ENCODE data around the gene LTBP4. TPM values are rescaled to one million over a fixed set of nuclear protein-coding genes. Genes with fewer than 3 reads are reported as not detected.

LTBP4 gene
- total and polyA plus RNA-seq, 12 donors: 114 to 263 (median 234) TPM

DNA sequence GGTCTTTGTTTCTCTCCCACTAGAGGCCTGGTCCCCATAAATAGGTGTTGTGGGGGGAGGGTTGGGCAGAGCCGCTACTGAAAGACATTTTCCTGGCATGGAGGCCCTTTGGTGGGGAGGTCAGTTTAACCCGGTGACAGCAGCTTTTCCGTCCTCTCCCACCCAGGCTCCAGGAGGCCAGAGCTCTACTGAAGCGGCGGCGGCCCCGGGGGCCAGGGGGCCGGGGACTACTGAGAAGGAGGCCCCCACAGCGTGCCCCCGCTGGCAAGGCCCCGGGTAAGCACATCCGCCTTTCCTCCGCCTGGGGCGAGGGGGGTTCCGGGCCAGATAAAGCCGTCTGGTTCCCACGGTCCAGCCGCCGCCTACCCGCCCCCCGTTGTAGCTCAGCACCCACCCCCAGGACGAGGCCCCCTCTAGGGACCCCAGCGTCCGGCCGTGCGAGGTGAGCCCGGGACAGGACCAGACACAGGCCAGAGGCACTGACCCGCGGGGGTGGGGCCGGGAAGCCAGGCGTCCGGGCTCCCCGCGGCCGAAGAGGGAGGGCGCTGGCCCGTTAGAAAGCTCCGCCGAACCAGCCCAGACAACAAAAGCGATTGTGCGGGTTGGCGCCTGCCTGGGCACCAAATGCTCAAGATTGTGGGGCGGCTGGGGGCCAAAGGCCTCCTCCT is 1.1 kb upstream of the LTBP4 start:
- peaks cover 31 to 81% (median 74%) of the 10 kb centered on the region in 9 donors for H3K4me1 ChIP-seq
- peaks cover 0 to 73% (median 26%) of the 10 kb centered on the region in 7 donors for H3K27me3 ChIP-seq
- no peaks in the 10 kb centered on the region for H3K9me3 ChIP-seq
- intact Hi-C loops (cut with DNase I): loop anchor here (2.0 to 10.0 kb wide), 18 partner anchors 29 to 313 kb away; partner anchors contain the start of genes BLVRB (in 5 of the 10), SPTBN4 (in 4 of the 10) and AKT2 (in 1 of the 10)
- H3K36me3 ChIP-seq: no peaks in the 10 kb centered on the region
- ATAC-seq (peak in 3 of 8 donors; percentile 10 to 22 (median 13)), DNase-seq (peak; percentile 70 to 71)
- TF ChIP-seq, protein P1, sequence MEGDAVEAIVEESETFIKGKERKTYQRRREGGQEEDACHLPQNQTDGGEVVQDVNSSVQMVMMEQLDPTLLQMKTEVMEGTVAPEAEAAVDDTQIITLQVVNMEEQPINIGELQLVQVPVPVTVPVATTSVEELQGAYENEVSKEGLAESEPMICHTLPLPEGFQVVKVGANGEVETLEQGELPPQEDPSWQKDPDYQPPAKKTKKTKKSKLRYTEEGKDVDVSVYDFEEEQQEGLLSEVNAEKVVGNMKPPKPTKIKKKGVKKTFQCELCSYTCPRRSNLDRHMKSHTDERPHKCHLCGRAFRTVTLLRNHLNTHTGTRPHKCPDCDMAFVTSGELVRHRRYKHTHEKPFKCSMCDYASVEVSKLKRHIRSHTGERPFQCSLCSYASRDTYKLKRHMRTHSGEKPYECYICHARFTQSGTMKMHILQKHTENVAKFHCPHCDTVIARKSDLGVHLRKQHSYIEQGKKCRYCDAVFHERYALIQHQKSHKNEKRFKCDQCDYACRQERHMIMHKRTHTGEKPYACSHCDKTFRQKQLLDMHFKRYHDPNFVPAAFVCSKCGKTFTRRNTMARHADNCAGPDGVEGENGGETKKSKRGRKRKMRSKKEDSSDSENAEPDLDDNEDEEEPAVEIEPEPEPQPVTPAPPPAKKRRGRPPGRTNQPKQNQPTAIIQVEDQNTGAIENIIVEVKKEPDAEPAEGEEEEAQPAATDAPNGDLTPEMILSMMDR (IDR thresholded peaks at IDR 0.05): no peak
- WGBS, 2 donors: 2 to 4% methylated on average over 40 to 43 of the region's 43 CpGs
- H3K27ac ChIP-seq: peak overlapping the region; percentile 2 to 96 (median 84)
- H3K4me3 ChIP-seq: peak overlapping the region in 9 of 10 donors; percentile 16 to 81 (median 72)

DNA sequence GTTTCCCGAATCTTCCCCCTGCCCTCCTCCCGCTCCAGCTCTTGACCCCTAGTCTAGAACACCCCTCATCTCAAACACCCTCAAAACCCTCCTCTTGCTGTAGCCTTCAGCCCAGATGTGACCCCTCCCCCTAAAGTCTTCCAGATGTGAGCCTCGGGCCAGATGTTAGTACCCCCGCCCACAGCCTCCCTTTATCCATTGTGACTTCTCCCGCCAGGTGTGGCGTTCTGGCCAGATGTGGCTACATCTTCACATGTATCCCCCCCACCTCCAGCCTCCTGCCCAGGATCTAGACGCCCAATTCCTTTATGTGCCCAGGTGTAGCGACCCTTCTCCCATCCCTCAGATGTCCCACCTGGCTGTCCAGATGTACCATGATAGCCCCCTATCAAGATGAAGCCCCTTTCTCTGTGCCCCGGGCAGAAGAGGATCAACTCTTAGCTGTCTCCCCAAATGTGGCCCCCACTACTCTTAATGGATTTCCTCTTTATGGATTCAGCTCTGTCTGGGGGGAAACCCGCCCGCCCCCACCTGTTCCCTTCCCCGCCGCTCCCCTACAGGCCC is 517 bp upstream of the LTBP4 start:
- Histone ChIP-seq H3K27ac (peak overlapping the region; percentile 2 to 96 (median 84)), H3K9me3 (no peaks in the 10 kb centered on the region), H3K4me1 (peaks cover 33 to 88% (median 81%) of the 10 kb centered on the region in 9 donors), H3K27me3 (peaks cover 0 to 78% (median 24%) of the 10 kb centered on the region in 7 donors), H3K4me3 (peak overlapping the region in 9 of 10 donors; percentile 19 to 81 (median 72)), H3K36me3 (no peaks in the 10 kb centered on the region)
- TF ChIP-seq, protein P1 (IDR thresholded peaks at IDR 0.05): peak in 1 of 9 donors; percentile 15
- DNase-seq (no peak), ATAC-seq (no peak)
- 8 to 10% methylated on average over 13 of the region's 13 CpGs for WGBS, 2 donors
- intact Hi-C loops (cut with DNase I): loop anchor here in 5 of 10 donors (5.0 kb wide), 5 partner anchors 37 to 313 kb away; partner anchors contain the start of genes AKT2 (in 1 of the 5), BLVRB (in 1 of the 5) and SPTBN4 (in 1 of the 5)

DNA sequence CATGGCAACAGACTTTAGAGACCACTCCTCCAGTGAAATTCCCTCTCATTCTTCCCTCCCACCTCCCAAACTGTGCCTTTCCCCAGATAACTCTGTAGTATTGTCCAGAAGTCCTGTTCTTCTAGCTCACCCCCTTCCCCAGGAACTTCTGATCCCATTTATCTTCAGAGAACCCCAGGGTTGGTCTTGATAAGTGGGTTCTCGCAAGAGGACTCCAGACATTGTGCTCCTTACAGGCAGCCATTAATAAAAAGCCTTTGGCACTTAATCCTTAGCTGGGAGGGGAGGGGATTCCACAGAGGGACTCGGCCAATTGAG is 1.9 kb downstream of the LTBP4 start:
- peak overlapping the region; percentile 49 to 96 (median 90) for H3K27ac ChIP-seq
- H3K4me3 ChIP-seq: peak overlapping the region in 9 of 10 donors; percentile 40 to 81 (median 72)
- no peaks in the 10 kb centered on the region for H3K36me3 ChIP-seq
- DNase-seq: no peak
- peaks cover 0 to 73% (median 5%) of the 10 kb centered on the region in 7 donors for H3K27me3 ChIP-seq
- WGBS, 2 donors: 31 to 33% methylated on average over 2 of the region's 2 CpGs
- H3K4me1 ChIP-seq: peaks cover 26 to 92% (median 79%) of the 10 kb centered on the region in 9 donors
- no peak for ATAC-seq
- intact Hi-C loops (cut with DNase I): loop anchor here in 5 of 10 donors (5.0 kb wide), 5 partner anchors 34 to 316 kb away; partner anchors contain the start of genes AKT2 (in 1 of the 5), BLVRB (in 1 of the 5) and SPTBN4 (in 1 of the 5)
- TF ChIP-seq, protein P1 (IDR thresholded peaks at IDR 0.05): no peak
- H3K9me3 ChIP-seq: no peaks in the 10 kb centered on the region

Measured in heart right ventricle (tissue), 16 donors.